ENCODE data around the gene MYCN.

The MYCN gene

GRCh38 chr2:15930589-15931318, 9.6 kb upstream of the MYCN start:
- DNase-seq (ENCODE audit: extremely low read depth in 1 of 2, low read depth in 1 of 2) = no peak

- no peak for DNase-seq (ENCODE audit: extremely low read depth in 1 of 2, low read depth in 1 of 2)
These were observed 8.9 kb upstream of the MYCN start for GRCh38 chr2:15931319-15931890.

- DNase-seq (ENCODE audit: extremely low read depth in 1 of 2, low read depth in 1 of 2) = no peak
These were observed 8.4 kb upstream of the MYCN start for GRCh38 chr2:15931950-15932349.

- DNase-seq (ENCODE audit: extremely low read depth in 1 of 2, low read depth in 1 of 2) = no peak
These were observed 7.8 kb upstream of the MYCN start for GRCh38 chr2:15932394-15933183.

GRCh38 chr2:15933184-15933845, 7.0 kb upstream of the MYCN start:
- DNase-seq (ENCODE audit: extremely low read depth in 1 of 2, low read depth in 1 of 2) = no peak

GRCh38 chr2:15934291-15934945, 5.9 kb upstream of the MYCN start:
- no peak for DNase-seq (ENCODE audit: extremely low read depth in 1 of 2, low read depth in 1 of 2)

- no peak for DNase-seq (ENCODE audit: extremely low read depth in 1 of 2, low read depth in 1 of 2)
These were observed 5.2 kb upstream of the MYCN start for GRCh38 chr2:15935189-15935588.

GRCh38 chr2:15935675-15936074, 4.7 kb upstream of the MYCN start:
- DNase-seq (ENCODE audit: extremely low read depth in 1 of 2, low read depth in 1 of 2) = no peak

- DNase-seq (ENCODE audit: extremely low read depth in 1 of 2, low read depth in 1 of 2) = no peak
These were observed 3.9 kb upstream of the MYCN start for GRCh38 chr2:15936277-15937104.

GRCh38 chr2:15937105-15937881, 3.1 kb upstream of the MYCN start:
- DNase-seq (ENCODE audit: extremely low read depth in 1 of 2, low read depth in 1 of 2) = no peak

- no peak for DNase-seq (ENCODE audit: extremely low read depth in 1 of 2, low read depth in 1 of 2)
These were observed 2.2 kb upstream of the MYCN start for GRCh38 chr2:15937882-15938802.

GRCh38 chr2:15938803-15939555, 1.4 kb upstream of the MYCN start:
- DNase-seq (ENCODE audit: extremely low read depth in 1 of 2, low read depth in 1 of 2) = no peak

GRCh38 chr2:15939556-15939853, 845 bp upstream of the MYCN start:
- no peak for DNase-seq (ENCODE audit: extremely low read depth in 1 of 2, low read depth in 1 of 2)

- no peak for DNase-seq (ENCODE audit: extremely low read depth in 1 of 2, low read depth in 1 of 2)
These were observed 521 bp downstream of the MYCN start for GRCh38 chr2:15940661-15941480.

- no peak for DNase-seq (ENCODE audit: extremely low read depth in 1 of 2, low read depth in 1 of 2)
These were observed 1.1 kb downstream of the MYCN start for GRCh38 chr2:15941481-15941850.

GRCh38 chr2:15941871-15942710, 1.7 kb downstream of the MYCN start:
- no peak for DNase-seq (ENCODE audit: extremely low read depth in 1 of 2, low read depth in 1 of 2)
